Activated T-helper 2 cell treated with anti-CD3 and anti-CD28 coated beads, Interferon-gamma antibody, Interleukin-2, Interleukin-4, amounts not matched to agents 10 μg/mL and 5 μg/mL and 100 μg/mL, durations not matched to agents 14 hours and 24 hours and 36 hours (primary cell): ENCODE results near the gene LY6G6C. TPM values are rescaled to one million over a fixed set of nuclear protein-coding genes. Genes with fewer than 3 reads are reported as not detected.

ENCODE experiments used
- DNase-seq: peaks from one replicate; pipeline ENCODE4 v3.0.0; 2021; ENCODE audit warnings: low spot score
- H3K27ac Mint-ChIP-seq: one replicate; pipeline ENCODE4 v1.8.0; 2021; ENCODE audit warnings: mixed read lengths
- H3K27me3 Mint-ChIP-seq: one replicate; pipeline ENCODE4 v1.8.0; 2021; ENCODE audit warnings: low read depth, mixed read lengths
- H3K36me3 Mint-ChIP-seq: one replicate; pipeline ENCODE4 v1.8.0; 2021; ENCODE audit warnings: low read depth, mixed read lengths
- H3K4me1 Mint-ChIP-seq: one replicate; pipeline ENCODE4 v1.8.0; 2021; ENCODE audit warnings: low read depth, mixed read lengths
- H3K4me3 Mint-ChIP-seq: one replicate; pipeline ENCODE4 v1.8.0; 2021; ENCODE audit warnings: low read depth, mild to moderate bottlenecking, moderate library complexity, mixed read lengths
- H3K9me3 Mint-ChIP-seq: one replicate; pipeline ENCODE4 v1.8.0; 2021; ENCODE audit warnings: mixed read lengths
- intact Hi-C: fragments of 100-400 bp; cut with micrococcal nuclease; formaldehyde crosslinking; loops from one replicate; pipeline ENCODE4 v1.15.1; 2023
- total RNA-seq: library from RNA; stranded (reverse); gene quantifications from 2 replicates; pipeline ENCODE4 v1.2.3, GENCODE V29; 2022

The LY6G6C gene
- total RNA-seq, 1 donor from 2014 or later, result not detected

DNA sequence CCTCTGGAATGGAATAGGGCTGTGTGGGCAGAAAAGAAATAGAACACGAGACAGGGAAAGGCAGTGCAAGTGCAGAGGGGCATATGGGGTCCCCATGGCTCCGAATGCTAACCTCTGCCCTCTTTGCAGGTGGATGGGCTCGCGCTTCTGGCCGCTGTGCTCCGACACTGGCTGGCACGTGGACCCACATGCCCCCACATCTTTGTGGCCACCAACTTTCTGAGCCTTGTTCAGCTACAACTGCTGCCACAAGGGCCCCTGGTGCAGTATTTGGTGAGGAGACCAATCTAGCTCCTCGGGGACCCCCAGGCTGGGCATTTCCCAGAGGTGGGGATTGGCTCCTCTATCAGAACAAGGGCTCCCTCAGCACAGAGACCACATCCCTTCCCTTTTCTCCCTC is 39.8 kb upstream of the LY6G6C start:
- no peaks in the 10 kb centered on the region for H3K27me3 Mint-ChIP-seq
- peaks cover 61% of the 10 kb centered on the region for H3K36me3 Mint-ChIP-seq
- no peak for DNase-seq
- H3K4me1 Mint-ChIP-seq, result peaks cover 6% of the 10 kb centered on the region
- H3K27ac Mint-ChIP-seq, result no peak overlapping the region
- no peaks in the 10 kb centered on the region for H3K9me3 Mint-ChIP-seq
- no peak overlapping the region for H3K4me3 Mint-ChIP-seq
- intact Hi-C loops, result no loop called here

- DNase-seq, result no peak
- Mint-ChIP-seq H3K4me3 (no peak overlapping the region), H3K36me3 (peaks cover 61% of the 10 kb centered on the region), H3K4me1 (peaks cover 6% of the 10 kb centered on the region), H3K9me3 (no peaks in the 10 kb centered on the region), H3K27ac (no peak overlapping the region), H3K27me3 (no peaks in the 10 kb centered on the region)
- intact Hi-C loops, result no loop called here
These were observed 39.2 kb upstream of the LY6G6C start for GRCh38 chr6:31760790-31761189.

DNA sequence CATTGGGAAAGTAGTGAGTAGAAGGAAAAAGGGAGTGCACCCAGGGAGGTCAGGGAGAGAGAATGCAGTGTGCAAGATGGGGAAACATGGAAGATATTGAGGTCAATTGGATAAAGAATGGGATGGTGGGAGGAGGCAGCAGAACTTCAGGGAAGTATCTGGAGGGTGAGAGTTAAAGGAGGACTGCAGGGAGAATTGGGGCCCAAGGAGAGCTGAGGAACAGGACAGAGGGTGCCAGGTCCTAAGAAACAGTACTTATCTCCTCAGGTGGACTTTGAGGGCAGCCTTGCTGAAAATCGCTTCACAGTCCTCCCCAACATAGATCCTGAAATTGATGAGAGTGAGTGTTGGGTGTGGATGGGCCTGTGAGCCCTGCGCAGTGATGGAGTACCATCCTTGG is 36.7 kb upstream of the LY6G6C start:
- no peak overlapping the region for H3K4me3 Mint-ChIP-seq

DNA sequence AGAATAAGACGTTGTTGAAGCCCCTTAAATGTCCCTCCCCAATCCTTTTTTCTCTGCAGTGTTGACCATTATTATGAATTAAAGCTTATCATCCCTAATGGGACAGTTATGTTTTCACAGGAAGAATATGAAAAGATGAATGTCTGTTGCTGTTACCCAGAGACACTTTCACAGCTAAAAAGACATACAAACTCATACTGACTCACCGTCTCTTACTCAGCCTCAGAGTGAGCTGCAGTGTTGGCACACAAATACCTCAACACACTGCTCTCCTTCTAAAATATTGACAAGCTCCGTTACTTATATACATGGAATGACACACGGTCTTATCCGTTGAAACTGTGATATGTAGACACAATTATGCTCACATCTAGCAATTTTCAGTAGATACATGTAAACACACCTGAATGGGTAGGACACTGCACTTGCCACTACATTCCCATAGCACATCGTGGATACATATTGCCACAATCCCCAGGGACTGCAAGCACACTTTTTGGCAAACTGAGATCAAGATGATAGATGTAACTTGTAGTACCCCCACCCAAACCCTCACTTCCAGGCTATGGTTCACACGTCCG is 31.3 kb upstream of the LY6G6C start:
- H3K4me3 Mint-ChIP-seq, result no peak overlapping the region
- no peak for DNase-seq
- peak overlapping the region; percentile 3 for H3K27ac Mint-ChIP-seq
- H3K36me3 Mint-ChIP-seq, result peaks cover 23% of the 10 kb centered on the region
- H3K9me3 Mint-ChIP-seq, result no peaks in the 10 kb centered on the region
- H3K27me3 Mint-ChIP-seq, result no peaks in the 10 kb centered on the region
- intact Hi-C loops, result no loop called here
- peaks cover 2% of the 10 kb centered on the region for H3K4me1 Mint-ChIP-seq

More for the DNA sequence above, 36.7 kb upstream of the LY6G6C start:
- Mint-ChIP-seq H3K36me3 (peaks cover 46% of the 10 kb centered on the region), H3K27me3 (no peaks in the 10 kb centered on the region), H3K27ac (no peak overlapping the region), H3K9me3 (no peaks in the 10 kb centered on the region), H3K4me1 (peaks cover 5% of the 10 kb centered on the region)
- no peak for DNase-seq
- intact Hi-C loops, result no loop called here

GRCh38 chr6:31750411-31751022 is 29.0 kb upstream of the LY6G6C start:
- H3K9me3 Mint-ChIP-seq, result no peaks in the 10 kb centered on the region
- H3K4me1 Mint-ChIP-seq, result peaks cover 2% of the 10 kb centered on the region
- DNase-seq, result no peak
- no peak overlapping the region for H3K4me3 Mint-ChIP-seq
- no peaks in the 10 kb centered on the region for H3K27me3 Mint-ChIP-seq
- no peak overlapping the region for H3K27ac Mint-ChIP-seq
- intact Hi-C loops, result no loop called here
- peaks cover 28% of the 10 kb centered on the region for H3K36me3 Mint-ChIP-seq

- intact Hi-C loops, result no loop called here
- Mint-ChIP-seq H3K4me1 (peaks cover 2% of the 10 kb centered on the region), H3K36me3 (peaks cover 34% of the 10 kb centered on the region), H3K9me3 (no peaks in the 10 kb centered on the region), H3K27ac (peak overlapping the region; percentile 14), H3K27me3 (no peaks in the 10 kb centered on the region), H3K4me3 (no peak overlapping the region)
- DNase-seq, result no peak
These were observed 27.9 kb upstream of the LY6G6C start for GRCh38 chr6:31749301-31750036.

GRCh38 chr6:31744422-31744821 is 22.9 kb upstream of the LY6G6C start:
- Mint-ChIP-seq H3K9me3 (no peaks in the 10 kb centered on the region), H3K36me3 (peaks cover 53% of the 10 kb centered on the region), H3K27me3 (no peaks in the 10 kb centered on the region)

DNA sequence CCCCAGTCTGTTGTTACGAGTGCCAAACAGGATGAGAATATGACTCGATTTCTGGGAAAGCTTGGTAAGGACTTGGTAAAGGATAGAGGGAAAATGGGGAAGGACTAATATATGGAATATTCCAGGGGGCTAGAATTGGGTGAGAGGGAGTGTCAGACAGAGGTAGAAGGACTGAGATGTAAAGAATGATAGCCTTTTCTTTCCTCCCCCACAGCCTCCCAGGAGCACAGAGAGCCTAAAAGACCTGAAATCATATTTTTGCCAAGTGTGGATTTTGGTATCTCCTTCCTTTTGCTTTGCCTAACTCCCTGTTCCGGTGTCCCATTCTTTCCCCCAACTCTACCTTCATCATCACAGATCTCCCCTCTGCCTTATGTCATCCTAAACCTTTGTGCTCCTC is 21.3 kb upstream of the LY6G6C start:
- DNase-seq, result no peak
- Mint-ChIP-seq H3K27ac (peak overlapping the region; percentile 21), H3K4me3 (no peak overlapping the region), H3K4me1 (peaks cover 36% of the 10 kb centered on the region), H3K27me3 (no peaks in the 10 kb centered on the region), H3K9me3 (no peaks in the 10 kb centered on the region), H3K36me3 (peaks cover 46% of the 10 kb centered on the region)
- intact Hi-C loops, result no loop called here

More at GRCh38 chr6:31744422-31744821, 22.9 kb upstream of the LY6G6C start:
- DNase-seq, result no peak
- Mint-ChIP-seq H3K4me3 (no peak overlapping the region), H3K4me1 (peaks cover 22% of the 10 kb centered on the region), H3K27ac (no peak overlapping the region)
- intact Hi-C loops, result no loop called here

DNA sequence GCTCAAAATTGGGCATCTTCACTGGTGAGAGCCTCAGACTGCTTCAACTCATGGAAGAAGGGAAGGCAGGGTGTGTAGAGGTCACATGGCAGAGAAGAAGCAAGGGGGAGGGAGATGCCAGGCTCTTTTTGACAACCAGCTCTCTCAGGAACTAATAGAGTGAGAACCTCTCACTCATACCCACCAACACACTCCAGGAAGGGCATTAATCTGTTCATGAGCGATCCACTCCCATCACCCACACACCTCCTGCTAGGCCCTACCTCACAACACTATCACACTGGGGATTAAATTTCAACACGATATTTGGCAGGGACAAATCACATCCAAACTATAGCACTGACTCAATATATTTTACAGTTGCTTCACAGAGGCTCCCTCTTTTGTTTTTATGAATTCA is 20.3 kb upstream of the LY6G6C start:
- H3K36me3 Mint-ChIP-seq, result peaks cover 38% of the 10 kb centered on the region
- no peak for DNase-seq
- peaks cover 45% of the 10 kb centered on the region for H3K4me1 Mint-ChIP-seq
- intact Hi-C loops, result no loop called here
- H3K27me3 Mint-ChIP-seq, result no peaks in the 10 kb centered on the region
- H3K27ac Mint-ChIP-seq, result no peak overlapping the region
- H3K4me3 Mint-ChIP-seq, result peak overlapping the region; percentile 65
- no peaks in the 10 kb centered on the region for H3K9me3 Mint-ChIP-seq

DNA sequence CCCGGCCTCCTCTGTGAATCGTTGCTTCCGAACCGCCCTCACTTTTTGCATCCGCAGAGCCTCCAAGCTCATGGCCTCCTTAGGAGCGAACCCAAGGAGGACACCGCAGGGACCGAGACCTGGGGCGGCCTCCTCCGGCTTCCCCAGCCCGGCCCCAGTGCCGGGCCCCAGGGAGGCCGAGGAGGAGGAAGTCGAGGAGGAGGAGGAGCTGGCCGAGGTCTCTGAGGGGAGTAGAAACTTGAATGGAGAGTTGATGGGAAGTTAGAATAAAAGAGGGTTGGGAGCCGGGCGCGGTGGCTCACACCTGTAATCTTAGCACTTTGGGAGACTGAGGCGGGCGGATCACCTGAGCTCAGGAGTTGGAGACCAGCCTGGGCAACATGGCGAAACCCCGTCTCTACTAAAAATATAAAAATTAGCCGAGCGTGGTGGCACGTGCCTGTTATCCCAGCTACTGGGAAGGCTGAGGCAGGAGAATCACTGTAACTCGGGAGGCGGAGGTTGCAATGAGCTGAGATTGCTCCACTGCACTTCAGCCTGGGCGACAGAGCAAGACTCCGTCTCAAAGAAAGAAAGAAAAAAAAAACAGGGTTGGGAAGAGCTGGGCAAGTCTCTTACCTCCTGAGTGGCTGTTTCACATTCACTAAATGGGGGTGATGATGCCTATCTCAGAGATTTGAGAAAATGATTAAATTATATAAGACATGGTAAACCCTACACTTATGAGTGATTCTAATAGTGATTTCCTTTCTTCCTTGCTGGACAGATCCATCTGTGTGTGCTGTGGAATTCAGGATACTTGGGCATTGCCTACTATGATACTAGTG is 19.1 kb upstream of the LY6G6C start:
- Mint-ChIP-seq H3K27ac (peak overlapping the region; percentile 90), H3K9me3 (no peaks in the 10 kb centered on the region), H3K4me3 (peak overlapping the region; percentile 95), H3K36me3 (peaks cover 45% of the 10 kb centered on the region), H3K4me1 (peaks cover 49% of the 10 kb centered on the region), H3K27me3 (no peaks in the 10 kb centered on the region)
- no peak for DNase-seq
- intact Hi-C loops, result no loop called here

DNA sequence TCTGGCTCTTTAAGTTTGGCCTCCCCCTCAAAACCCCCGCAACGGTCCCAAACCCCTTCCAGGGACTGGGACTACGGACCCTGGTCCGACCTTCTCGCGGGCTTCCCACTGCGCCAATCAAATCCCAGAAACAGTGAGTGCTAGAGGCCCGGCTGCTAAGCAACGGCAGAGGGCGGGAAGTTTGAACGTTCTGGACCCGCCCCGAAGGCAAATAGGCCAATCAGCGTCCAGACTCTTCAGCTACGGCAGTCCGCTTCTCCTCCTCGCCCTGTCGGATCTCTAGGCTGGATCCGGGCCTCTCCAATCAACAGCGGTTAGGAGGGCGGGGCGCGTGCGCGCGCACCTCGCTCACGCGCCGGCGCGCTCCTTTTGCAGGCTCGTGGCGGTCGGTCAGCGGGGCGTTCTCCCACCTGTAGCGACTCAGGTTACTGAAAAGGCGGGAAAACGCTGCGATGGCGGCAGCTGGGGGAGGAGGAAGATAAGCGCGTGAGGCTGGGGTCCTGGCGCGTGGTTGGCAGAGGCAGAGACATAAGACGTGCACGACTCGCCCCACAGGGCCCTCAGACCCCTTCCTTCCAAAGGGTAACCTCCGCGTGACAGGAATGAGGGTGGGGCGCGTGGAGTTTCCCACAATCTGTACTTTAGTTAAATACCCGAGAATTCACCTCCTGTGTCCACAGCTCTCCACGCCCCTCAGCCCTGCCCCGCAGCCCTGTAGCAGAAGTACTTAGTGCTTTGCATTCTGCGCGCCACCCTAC is 18.3 kb upstream of the LY6G6C start, which contains the start of gene MSH5:
TSS of gene MSH5 (plus strand) at position 367 of the 758 bp plus-strand sequence. CDS start 462 bp downstream, outside the sequence.
- Mint-ChIP-seq H3K36me3 (peaks cover 46% of the 10 kb centered on the region), H3K4me1 (peaks cover 49% of the 10 kb centered on the region), H3K9me3 (no peaks in the 10 kb centered on the region), H3K4me3 (peak within 1 kb of the TSS; percentile 95), H3K27me3 (no peaks in the 10 kb centered on the region), H3K27ac (peak within 1 kb of the TSS; percentile 90)
- DNase-seq, result peak; percentile 97
- intact Hi-C loops, result loop anchor here (1.0 to 2.0 kb wide), 5 partner anchors 37 to 193 kb away; partner anchors contain the start of genes LY6G5C, NFKBIL1, PRRC2A and VARS1
